ENCODE data around the gene CHRFAM7A.
"Not testable (repeated sequence)": the region's sequence is repeated elsewhere in the genome, so short reads cannot be mapped to it uniquely, and the experiment has no call there.

CHRFAM7A gene

DNA sequence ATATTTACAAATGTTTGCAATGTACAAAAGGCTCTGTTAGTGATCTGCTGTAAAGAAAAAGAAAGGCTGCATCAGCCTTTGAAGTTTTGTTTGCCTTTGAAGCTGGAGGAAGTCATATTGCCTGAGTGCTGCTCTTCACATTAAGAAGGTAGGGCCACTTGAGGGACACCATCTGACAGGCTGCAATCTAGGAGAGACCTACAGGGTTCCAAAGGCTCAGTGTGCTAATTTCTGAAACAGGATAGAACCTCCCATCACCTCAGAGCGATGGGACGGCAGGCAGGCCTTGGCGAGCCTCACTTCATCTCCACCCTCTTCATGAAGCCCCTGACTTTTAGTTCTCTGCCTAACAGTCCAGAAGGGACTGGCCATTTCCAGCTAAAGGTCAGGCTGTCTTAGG, 77.6 kb downstream of the CHRFAM7A start:
- not testable (repeated sequence) for DNase-seq

DNA sequence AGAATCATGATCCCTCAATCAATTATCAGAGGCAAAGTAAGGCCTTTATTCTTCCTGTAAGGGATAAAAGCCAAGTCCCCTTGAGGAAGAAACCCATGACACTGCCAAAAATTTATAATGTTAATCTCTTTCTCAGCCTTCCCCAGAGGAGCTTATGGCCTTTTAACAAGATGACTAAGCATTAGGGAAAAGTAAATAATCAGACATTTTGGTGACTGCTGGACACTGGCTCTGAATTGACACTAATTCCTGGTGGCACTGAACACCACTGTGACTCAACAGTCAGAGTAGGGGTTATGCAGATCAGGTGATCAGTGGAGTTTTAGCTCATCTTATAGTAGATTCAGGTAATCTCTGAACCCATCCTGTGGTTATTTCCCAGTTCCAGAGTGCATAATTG, 82.8 kb downstream of the CHRFAM7A start:
- not testable (repeated sequence) for DNase-seq

Data from femur (tissue), 1 donor.